Measurements from ENCODE around the gene LRP4.
"Not testable (repeated sequence)": the region's sequence is repeated elsewhere in the genome, so short reads cannot be mapped to it uniquely, and the experiment has no call there.

Gene LRP4

DNA sequence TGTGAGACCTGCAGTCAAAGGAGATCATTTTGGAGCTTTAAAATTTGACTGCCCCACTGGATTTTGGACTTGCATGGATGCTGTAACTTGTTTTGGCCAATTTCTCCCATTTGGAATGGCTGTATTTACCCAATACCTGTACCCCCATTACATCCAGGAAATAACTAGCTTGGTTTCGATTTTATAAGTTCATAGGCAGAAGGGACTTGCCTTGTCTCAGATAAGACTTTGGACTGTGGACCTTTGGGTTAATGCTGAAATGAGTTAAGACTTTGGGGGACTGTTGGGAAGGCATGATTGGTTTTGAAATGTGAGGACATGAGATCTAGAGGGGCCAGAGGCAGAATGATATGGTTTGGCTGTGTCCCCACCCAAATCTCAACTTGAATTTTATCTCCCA lies 10.4 kb upstream of the LRP4 start:
- in situ Hi-C loops (cut with MboI; ENCODE audit: low sequenced_read_pairs): not testable (repeated sequence)

DNA sequence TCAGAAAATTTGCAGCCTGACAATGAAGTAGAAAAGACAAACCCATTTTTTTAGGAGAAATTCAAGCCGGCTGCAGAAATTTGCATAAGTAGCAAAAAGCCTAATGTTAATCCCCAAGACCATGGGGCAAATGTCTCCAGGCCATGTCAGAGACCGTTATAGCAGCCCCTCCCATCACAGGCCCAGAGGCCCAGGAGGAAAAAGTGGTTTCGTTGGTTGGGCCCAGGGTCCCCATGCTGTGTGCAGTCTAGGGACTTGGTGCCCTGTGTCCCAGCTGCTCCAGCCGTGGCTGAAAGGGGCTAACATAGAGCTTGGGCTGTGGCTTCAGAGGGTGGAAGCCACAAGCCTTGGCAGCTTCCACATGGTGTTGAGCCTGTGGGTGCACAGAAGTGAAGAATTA lies 9.6 kb upstream of the LRP4 start:
- in situ Hi-C loops (cut with MboI; ENCODE audit: low sequenced_read_pairs): not testable (repeated sequence)

DNA sequence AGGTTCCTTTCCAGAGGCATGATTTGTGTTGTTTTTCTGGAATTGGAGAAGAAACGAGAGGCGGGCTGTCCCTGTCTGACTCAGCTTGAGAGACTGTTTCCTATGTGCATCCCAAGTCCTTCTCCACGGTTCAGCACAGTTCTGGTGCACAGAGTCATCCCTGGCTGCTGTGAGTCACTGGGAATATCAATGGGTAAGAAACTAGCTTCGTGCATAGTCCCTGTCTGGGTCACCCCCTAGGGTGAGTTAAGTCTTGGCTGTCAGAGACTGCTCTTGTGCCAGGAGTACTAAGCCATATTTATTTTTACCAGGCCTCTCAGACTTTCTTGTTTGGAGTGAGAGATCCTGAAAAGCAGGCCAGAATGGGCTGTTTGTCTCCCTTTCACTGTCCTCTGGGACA lies 2.4 kb upstream of the LRP4 start:
- in situ Hi-C loops (cut with MboI; ENCODE audit: low sequenced_read_pairs): no loop called here

DNA sequence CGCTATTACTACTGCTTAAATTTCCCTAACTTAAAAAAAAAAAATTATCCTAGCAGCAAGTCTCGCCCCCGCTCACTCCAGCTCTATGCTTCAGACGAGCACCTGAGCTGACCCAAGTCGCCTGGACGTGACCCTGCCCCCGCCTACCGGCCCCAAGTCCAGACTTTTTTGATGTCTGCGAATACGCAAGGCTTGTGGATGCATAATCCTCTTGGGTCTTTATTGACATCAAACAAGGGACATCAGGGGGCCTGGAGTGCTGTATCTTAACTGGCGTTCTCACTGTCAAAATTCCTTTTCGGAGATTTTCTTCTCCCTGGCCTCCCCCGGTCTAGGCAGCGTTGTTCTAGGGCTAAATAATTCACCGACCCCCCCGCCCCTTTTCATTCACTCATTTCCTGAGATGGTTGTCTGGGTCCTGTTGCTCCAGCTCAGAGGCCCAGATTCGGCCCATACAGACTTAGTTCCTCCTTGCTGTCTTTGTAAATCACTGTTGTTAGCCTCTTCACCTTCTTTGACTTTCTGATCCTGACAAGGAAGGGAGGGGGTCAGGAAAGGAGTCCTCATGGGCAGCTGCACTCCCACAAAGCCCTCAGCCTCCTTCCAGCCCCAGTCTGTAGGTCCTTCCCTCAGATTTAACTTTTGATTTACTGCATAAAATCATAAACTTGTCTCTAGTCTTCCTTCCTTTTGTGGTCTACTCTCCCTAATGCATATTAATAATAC lies 601 bp upstream of the LRP4 start:
- in situ Hi-C loops (cut with MboI; ENCODE audit: low sequenced_read_pairs): loop anchor here (10.0 kb wide), 1 partner anchor 236 kb away; no protein-coding TSS in a partner anchor

DNA sequence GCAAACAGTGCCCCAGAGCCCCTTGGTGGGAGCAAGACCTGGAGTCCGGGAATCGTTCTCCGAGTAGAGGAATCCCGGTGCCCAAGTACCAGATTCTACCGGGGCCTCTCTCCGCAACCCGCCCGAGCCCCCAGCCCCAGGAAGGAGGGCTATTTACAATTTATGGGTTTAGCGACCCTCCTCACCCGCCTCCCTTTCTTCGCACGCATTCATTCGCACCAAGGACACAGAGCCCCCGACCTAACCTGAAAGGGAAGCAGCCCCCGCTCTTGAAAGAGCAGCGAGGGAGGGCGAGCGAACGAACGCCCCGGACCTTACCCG lies 628 bp downstream of the LRP4 start:
- in situ Hi-C loops (cut with MboI; ENCODE audit: low sequenced_read_pairs): loop anchor here (10.0 kb wide), 1 partner anchor 237 kb away; no protein-coding TSS in a partner anchor

DNA sequence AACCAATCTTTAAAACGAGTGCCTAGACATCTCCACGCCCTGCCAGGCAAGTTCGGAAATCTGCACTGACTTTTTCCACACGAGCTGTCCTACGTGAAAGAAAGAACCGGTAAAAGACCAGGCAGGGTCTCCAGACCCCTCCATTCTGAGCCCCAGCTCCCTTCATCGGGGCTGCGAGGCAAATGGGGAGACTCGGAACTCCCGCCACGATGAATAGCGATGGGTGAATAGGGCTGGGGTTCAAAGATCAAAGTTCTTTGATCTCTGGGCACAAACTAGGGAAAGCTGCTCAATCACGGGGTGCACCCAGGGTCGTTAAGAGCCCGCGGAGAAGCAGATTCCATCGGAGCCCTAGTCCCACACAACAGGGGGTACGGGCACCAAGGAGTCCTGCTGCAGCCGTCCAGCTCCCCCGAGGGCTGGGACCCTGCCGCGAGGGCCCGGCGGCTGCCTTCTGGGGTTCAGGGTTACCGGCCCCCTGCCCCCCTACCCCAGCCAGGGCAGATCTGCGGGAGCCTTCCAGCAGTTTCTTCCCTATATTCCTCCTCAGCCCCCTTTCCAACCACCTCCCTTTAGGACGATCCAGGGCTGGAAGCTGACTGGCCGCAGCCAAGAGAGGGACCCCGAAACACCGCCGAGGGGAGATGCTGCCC lies 1.1 kb downstream of the LRP4 start:
- in situ Hi-C loops (cut with MboI; ENCODE audit: low sequenced_read_pairs): loop anchor here (10.0 kb wide), 1 partner anchor 238 kb away; no protein-coding TSS in a partner anchor

DNA sequence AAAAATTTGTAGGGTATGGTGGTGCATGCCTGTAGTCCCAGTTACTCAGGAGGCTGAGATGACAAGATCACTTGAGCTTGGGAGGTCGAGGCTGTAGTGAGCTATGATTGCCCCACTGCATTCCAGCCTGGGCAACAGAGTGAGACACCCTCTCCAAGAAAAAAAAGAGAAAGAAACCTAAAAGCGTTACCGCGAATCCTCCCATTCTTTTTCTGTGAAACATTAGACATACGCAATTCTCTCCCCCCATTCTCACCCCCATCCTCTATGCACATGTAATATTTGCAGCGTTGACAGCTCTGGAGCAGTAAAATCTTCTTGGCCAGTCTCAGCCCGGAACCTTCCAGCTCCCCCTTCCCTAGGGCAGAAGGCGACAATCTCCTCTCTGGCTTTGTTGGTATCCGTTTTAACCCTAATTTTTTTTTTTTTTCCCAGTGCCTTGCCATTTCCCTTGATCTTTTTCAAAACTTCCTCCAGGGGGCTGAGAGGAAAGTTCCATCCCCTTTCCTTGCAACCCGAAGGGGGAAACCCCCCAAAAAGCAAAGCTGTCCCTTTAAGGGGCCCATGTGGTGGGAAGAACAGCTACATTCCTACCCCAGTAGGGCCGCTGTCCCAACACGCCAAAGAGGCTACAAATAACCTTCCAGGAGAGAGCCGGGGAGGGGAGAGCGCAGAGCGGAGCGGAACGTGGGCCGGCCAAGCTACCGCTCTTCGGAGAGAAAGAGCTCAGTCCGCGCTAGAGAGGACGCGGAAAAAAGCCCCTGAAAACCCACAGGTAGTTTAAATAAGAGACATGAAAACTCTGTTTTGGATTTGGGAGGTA lies 1.9 kb downstream of the LRP4 start:
- in situ Hi-C loops (cut with MboI; ENCODE audit: low sequenced_read_pairs): loop anchor here (10.0 kb wide), 1 partner anchor 238 kb away; no protein-coding TSS in a partner anchor

DNA sequence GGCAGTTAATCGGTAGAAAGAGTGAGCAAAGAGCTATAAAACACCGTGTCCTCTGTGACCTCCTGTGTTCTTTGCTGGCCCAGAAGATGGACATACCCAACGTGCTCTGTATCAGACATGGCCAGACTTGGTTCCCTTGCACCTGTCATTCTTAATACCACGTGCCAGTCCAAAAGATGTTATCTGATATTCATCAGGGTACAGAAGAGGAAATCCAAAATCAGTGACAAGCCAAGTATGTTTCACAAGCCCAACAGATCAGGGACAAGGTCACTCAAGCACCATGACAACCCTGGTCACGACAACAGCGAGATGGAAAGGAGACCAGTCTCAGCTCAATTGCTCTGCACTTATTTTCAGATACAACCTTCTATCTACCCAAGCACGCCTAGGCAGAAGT lies 3.4 kb downstream of the LRP4 start:
- in situ Hi-C loops (cut with MboI; ENCODE audit: low sequenced_read_pairs): loop anchor here (10.0 kb wide), 1 partner anchor 240 kb away; no protein-coding TSS in a partner anchor

DNA sequence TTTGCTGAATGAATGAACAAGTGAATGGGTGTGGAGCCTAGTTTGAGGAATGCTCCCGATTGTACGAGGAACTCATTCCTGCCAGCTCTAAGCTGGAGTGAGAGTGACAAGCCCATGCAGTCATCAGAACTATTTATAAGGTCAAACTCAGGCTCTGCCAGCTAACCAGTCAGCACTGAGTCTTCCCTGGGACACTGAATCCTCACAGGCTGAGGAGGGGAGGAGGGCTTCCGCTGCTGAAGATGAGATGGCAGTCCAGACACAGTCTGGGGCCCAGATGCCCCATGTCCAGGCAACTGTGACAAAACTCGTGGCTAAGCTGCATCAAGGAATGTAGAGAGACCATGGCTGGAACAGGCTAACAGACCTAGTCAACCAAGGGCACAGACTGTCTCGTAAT lies 4.0 kb downstream of the LRP4 start:
- in situ Hi-C loops (cut with MboI; ENCODE audit: low sequenced_read_pairs): loop anchor here (10.0 kb wide), 1 partner anchor 240 kb away; no protein-coding TSS in a partner anchor

DNA sequence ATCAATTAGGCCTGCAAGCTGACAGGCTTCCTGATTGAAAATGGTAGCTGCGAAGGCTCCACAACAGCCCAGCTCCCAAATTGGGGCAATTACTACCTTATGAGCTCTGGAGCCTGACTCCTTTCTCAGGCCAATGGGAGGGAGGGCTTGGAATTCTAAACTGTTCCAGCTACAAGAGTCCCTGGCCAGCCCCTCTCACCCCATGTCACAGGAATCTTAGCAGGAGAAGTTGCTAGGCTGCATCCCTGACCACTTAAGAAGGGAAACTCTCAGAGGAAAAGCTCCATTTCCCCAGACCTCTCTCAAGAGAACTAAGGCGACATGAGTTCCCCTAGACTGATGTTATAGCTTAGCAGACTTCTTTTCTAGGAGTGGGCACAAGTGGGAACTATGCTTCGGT lies 4.9 kb downstream of the LRP4 start:
- in situ Hi-C loops (cut with MboI; ENCODE audit: low sequenced_read_pairs): loop anchor here (10.0 kb wide), 1 partner anchor 241 kb away; no protein-coding TSS in a partner anchor

DNA sequence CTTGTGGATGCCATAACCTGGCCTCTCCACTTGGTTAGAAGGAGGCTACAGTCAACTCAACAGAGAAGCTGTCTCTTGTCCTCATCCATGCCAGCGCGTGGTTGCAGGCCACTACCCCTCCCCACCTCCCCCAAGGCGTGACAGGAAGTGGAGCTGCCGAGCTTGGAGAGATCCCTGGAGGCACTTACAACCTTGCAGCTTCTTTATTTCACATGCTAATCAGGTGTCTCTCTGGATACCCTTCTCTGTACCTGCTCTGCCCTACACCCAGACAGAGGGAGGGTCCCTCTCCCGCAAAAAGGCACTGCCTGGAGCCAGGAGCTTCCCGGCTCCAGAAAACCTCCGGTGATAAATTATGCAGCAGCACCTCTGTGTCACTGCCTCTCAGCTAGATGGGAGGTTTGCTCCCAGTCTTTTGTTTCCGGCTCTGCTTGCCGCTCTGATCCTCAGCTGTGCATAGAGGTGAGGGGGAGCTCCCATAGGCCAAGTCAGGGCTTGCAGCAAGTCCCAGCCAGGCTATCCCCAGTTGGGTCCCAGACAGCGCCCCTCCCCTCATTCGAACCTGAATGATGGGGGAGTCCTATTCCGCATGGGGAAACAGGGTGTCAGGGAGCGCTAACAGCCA lies 5.7 kb downstream of the LRP4 start:
- in situ Hi-C loops (cut with MboI; ENCODE audit: low sequenced_read_pairs): loop anchor here (10.0 kb wide), 1 partner anchor 242 kb away; no protein-coding TSS in a partner anchor

DNA sequence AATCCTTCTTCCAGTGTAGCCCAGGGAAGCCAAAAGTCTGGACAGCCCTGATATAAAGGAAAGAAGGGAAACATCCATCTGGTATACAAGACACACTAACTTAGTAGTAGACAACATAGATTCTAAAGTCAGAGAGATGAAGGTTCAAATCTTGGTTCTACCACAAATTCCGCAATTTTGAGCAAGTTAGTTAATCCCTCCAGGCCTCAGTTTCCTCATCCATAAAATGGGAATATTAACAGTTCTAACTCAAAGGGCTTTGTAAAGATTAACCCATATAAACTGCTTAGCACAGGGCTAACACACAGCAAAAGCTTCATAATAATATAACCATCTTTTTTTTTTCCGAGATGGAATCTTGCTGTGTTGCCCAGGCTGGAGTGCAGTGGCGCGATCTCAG lies 10.7 kb downstream of the LRP4 start:
- in situ Hi-C loops (cut with MboI; ENCODE audit: low sequenced_read_pairs): no loop called here

DNA sequence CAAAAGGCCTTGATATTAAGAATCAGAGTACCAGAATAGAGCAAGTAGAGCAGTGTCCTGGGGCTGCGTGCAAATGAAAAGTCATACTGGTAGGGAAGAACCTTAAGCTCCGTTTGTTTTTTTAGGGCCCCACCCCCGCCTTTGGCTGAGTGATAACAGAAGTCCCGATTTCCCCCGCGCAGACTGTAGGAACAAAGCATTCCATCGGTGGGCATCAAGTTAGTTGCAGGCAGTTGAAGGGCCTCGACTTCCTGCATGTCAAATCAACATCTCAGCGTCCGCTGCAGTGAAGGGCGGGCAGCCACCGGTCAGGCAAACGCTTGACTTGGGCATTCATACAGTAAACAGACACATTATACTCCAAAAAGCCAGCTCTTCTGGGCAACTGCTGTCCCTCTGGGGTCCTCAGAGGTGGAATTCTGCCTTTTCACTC lies 11.7 kb downstream of the LRP4 start:
- in situ Hi-C loops (cut with MboI; ENCODE audit: low sequenced_read_pairs): no loop called here

DNA sequence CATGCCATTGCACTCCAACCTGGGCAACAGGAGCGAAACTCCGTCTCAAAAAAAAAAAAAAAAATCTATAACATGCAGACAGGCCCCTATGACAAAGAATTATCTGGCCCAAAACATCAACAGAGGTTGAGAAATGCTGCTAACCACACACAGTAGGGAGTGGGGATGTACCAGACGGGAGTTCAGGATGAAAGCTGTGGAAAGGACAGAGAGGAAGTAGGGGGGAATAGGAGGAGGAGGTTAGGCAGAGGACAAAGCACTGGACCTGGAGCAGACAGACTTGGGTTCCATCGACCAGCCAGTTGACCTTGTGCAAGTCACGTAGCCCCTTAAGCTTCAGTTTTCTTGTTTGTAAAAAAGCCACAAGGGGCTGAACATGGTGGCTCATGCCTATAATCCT lies 12.5 kb downstream of the LRP4 start:
- in situ Hi-C loops (cut with MboI; ENCODE audit: low sequenced_read_pairs): no loop called here

DNA sequence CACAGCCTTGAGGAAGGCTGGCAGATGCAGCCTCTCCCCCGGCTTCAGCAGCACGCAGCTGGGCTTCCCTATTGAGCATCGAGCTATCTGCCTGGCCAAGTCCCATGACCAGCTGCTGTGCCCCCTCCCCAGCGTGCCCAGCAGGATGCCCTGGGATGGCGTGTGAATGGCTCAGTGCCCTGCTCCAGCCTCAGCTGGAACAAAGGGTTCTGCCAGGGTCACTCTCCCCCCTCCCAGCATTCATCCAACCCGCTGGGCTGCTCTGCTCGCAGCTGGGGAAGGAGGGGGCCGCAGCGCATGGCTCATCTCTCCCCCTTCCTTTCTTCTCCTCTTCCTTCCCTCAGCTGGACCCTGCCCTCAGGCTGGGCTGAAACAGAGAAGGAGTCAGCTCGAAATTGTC lies 14.5 kb downstream of the LRP4 start:
- in situ Hi-C loops (cut with MboI; ENCODE audit: low sequenced_read_pairs): no loop called here

DNA sequence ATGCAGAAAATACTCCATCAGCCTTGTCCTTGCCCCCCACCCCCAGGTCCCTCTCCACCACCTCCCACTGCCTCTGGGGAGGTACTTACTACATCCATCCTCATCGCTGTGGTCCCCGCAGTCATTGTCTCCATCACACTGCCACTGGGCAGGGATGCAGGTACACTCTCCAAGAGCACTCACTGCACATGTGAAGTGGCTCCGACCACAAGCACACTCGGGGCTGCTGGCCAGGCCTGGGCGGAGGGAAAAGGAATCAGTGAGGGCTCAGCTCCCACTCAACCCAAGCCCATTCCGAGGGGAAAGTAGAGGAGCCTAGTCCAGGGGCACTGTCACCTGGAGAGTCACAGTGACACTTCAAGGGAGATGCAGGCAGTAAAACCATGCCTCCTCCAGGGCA lies 15.7 kb downstream of the LRP4 start:
- in situ Hi-C loops (cut with MboI; ENCODE audit: low sequenced_read_pairs): no loop called here

DNA sequence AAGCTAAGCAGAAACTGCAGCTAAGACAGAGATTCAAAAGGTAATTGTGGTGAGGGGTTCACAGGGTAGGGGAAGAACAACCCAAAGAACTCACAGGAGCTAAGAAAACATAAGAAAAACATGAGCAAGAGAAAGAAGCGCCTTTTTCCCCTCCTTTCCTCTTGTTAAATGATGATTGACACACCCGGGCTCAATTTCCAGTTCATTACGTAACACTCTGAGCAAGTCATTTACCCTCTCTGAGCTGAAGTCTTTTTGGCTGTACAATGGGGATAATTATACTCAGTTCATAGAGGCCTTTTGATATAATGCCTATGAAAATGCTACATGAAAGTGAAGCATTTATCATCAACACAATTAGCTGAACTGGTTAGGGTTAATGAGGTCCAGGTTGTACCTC lies 17.2 kb downstream of the LRP4 start:
- in situ Hi-C loops (cut with MboI; ENCODE audit: low sequenced_read_pairs): no loop called here

DNA sequence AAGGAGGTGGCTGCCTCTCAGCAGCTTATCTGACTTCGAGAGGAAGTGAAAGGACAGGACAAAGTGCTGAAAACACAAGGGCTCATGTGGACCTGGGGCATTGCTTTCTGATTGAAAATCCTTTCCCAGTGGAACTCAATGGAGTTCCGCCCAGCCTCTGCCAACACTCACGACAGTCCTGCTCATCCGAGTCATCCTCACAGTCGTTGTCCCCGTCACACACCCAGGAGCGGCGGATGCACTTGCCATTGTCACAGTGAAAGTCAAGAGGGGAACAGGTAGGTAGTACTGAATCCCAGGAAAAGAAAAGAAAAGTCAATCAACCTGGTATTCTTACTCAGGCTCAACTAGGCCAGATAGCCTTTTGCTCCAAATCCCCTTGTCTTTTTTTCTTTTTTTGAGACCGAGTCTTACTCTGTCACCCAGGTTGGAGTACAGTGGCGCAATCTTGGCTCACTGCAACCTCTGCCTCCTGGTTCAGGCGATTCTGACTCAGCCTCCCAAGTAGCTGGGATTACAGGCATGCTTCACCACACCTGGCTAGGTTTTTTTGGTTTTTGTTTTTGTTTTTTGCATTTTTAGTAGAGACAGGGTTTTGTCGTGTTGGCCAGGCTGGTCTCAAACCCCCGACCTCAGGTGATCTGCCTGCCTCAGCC lies 18.1 kb downstream of the LRP4 start:
- in situ Hi-C loops (cut with MboI; ENCODE audit: low sequenced_read_pairs): no loop called here

DNA sequence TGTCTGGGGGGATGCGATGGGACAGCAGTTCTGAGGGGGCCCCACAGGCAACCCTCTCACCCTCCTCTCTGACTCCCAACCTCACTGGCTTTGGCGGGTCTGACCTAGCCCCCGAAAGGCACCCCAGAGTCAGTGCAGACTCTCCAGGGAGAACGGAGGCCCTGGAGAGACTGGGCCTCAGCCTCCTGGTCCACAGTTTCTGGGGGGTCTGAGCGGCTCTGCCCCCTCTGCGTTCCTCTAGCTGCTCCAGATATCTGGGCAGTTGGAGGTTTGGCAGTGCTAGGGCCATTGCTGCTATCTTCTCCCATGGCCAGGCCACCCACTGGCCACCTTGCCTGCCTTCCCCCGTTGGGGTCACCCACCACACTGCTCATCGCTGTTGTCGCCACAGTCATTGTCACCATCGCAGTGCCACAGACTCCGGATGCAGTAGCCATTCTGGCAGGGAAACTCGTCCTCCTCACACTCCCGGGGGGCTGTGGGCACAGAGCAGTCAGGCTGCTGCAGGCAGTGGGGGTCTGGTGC lies 18.8 kb downstream of the LRP4 start:
- in situ Hi-C loops (cut with MboI; ENCODE audit: low sequenced_read_pairs): loop anchor here (25.0 kb wide), 1 partner anchor 538 kb away; the partner anchor contains the start of genes PSMC3 and RAPSN
